T-helper 2 cell treated with Interferon-gamma antibody and Interleukin-4, amounts not matched to agents 100 ng/mL and 5 ng/mL, for 36 hours (primary cell): Measurements from ENCODE around the gene HDAC3. TPM values are rescaled to one million over a fixed set of nuclear protein-coding genes. Genes with fewer than 3 reads are reported as not detected.

Experiments
- intact Hi-C: fragments of 100-400 bp; cut with micrococcal nuclease; formaldehyde crosslinking; loops from one replicate; pipeline ENCODE4 v1.15.1; 2023
- total RNA-seq: library from RNA; stranded (reverse); gene quantifications from 2 replicates; pipeline ENCODE4 v1.2.3, GENCODE V29; 2022

Gene HDAC3
- total RNA-seq = 80.8 and 85.3 TPM in 2 replicates

DNA sequence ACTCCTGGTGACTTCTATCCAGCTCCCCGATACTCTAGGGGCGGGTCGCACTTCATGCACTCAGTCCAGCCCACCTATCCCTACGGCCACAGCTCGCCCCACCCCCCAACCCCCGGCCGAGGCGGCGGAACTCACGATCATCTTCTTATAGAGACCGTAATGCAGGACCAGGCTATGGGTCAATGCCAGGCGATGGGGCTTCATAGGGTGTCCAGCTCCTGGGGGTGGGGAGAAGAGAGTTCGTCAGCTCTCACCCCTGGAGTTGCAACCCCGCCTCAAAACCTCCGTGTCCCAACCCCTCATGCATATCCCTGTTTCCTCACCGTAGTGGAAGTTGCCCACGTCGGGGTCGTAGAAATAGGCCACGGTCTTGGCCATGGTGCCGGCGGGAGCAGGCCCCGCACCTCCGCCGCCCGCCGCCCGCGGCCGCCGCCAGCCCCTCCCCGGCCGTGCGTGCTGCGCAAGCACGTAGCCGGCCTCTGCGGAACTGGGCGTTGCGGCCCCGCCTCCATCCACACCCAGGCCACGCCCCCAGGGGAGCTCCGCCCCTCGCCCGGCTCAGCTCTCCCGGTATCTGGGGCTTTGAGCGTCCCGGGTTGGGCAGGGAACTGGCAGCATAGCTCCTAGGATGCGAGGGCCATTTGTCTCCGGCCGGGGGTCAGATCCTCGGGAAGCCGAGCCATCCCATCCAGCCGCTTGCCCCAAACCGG, at the start of gene HDAC3, which contains the start of gene RELL2:
TSS of gene HDAC3 (minus strand) at position 437 of the 710 bp plus-strand sequence. CDS start at position 378, 59 bp downstream.
TSS of gene RELL2 (plus strand) at position 585 of the 710 bp plus-strand sequence. CDS start 1,229 bp downstream, outside the sequence.
- intact Hi-C loops = loop anchor here (1.0 to 10.0 kb wide), 6 partner anchors 15 to 1462 kb away; partner anchors contain the start of genes CYSTM1 and FCHSD1

DNA sequence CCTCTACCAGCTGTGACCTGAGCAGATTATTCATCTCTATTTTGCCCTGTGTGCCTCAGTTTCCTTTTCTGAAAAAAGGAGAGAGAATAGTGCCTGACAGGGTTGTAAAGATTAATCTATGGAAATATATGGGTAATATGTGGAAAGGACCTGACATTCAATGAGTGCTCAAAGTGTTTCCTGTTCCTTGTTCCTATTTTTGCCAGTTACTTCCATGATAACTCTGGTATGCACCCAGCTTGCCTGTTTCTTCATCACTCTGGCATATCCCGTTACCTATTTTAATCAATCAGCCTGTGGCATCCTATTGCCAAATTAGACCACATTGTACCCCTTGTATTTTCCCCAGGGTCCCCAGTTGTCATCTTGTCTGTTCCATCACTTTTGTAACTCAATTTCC, 48.9 kb upstream of the HDAC3 start:
- intact Hi-C loops = no loop called here

DNA sequence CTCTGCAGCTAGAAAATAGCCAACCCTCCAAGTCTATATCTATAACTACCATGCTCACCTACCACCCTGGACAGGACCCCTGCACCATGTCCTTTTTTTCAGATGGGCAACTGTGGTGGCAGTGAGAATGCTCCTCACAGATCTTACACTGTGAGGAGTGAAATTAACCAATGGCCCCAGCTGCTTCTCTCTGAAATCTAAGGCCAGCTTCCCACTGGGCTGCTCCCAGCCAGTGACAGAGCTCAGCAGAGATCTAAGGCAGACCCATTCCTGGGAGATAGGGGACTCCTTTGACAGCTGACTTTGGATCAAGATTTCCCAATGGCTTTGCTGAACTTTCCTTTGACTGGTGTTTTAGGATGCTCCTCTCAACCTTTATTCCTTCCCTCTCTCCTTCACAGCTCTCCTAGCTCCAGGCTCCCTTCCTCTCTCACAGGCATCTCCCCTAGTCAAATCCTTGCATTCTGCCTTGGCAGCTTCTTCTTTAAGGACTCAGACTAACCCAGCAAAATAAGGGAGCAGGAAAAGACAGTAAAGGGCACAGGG, 47.0 kb upstream of the HDAC3 start:
- intact Hi-C loops = loop anchor here (1.0 kb wide), 1 partner anchor 9 kb away; no protein-coding TSS in a partner anchor

DNA sequence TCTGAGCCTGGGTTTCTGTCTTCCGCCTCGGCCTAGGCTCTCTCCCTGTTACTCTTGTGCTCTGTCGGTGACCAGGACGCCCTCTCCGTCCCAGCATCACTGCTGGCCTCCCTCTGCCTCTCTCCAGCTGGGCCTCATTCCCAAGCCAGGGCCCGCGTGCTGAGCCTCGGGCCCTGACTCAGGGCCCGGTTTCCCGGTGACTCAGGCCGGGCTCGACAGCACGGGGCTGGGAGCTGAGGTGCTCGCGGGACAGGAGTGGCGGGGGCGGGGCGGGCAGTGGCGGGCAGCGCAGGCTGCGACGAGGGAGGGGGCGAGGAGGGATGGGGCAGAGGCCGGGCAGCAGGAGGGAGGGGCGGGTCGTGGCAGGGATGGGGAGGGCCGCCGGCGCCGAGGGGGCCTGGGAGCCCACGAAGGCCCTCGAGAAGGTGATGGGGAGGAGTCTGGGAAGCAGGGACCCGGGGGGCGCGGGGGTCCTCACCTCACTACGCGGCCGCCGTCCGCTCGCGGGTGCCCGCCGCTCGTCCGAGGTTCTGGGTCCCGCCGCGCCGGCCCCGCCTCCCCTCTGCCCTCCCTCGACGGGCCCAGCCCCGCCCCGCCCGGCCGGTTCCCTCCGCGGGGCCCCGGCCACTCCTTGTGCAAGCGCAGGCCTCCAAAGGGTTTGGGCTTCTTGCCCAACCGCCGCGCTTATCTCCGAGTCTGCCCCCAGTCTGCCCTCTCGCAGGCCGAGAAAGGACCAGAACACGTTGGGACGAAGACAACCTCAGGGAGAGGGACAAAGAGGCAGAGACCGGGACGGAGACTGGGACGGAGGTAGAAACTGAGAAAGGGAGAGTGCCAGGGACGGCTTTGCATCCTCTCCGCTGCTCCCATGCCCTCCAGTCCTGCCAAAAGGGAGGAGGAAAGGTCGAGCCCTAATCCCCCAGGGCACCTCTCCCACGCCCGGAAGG, 45.3 kb upstream of the HDAC3 start, which contains the start of gene ARAP3:
TSS of gene ARAP3 (minus strand) at position 536 of the 947 bp plus-strand sequence. CDS start 1,744 bp downstream, outside the sequence.
- intact Hi-C loops = no loop called here

DNA sequence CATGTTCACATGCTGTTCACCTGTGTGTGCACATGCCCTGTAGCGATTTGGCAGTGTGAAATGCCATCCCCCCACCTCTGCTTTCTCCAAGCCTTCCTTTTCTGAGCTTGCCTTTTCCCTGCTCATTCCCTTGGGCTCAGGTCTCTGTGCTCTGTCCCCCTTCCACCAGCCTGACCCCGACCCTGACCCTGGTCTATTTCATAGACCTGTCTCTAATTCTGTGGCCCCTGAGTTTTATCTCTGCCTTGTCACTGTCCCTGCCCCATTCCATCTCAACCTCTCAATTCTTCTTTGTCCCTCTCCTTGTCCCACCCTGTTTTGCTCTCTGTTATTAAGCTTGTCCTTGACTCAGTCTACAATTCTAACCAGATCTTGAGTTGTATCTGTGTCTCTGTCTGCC, 44.6 kb upstream of the HDAC3 start:
- intact Hi-C loops = no loop called here

DNA sequence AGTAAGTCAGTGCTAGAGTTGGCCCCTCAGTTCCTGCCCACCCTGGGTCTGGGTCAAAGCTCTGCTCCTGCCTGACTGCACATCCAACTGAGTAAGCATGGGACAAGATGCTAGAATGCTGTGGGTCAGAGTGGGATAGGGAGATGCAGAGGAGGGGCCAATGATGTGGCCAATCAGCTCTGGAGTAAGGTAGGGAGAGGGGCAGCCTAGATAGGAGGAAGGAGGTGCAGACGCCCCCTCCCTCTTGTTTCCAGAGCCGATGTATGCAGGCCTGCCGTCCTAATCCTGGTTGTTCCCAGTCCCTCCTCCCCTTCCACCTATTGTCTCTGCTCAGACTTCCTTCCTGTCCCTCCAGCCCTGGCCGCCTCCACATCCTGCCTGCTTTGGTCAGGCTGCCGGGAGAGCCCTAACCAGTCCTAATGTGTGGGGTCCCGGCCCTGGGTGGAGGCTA, 44.1 kb upstream of the HDAC3 start:
- intact Hi-C loops = no loop called here

DNA sequence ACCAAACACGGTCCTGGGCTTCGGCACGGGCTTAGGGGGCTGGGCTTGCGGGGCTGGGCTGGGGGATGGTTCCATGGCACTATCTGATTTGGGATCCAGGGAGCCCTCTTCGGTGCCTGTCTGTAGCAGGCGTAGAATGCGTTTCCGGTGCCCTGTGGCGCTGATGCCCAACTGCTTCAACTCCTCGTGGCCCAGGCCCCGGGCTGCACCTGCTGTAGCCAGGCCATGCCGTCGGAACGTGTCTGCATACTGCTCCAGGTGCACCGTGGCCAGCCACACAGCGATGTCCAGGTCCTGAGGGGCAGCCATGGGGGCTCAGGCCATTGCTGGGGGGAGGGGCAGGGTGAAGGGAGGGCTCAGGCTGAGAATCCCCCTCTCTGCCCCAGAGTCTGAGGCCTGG, 43.5 kb upstream of the HDAC3 start:
- intact Hi-C loops = no loop called here

DNA sequence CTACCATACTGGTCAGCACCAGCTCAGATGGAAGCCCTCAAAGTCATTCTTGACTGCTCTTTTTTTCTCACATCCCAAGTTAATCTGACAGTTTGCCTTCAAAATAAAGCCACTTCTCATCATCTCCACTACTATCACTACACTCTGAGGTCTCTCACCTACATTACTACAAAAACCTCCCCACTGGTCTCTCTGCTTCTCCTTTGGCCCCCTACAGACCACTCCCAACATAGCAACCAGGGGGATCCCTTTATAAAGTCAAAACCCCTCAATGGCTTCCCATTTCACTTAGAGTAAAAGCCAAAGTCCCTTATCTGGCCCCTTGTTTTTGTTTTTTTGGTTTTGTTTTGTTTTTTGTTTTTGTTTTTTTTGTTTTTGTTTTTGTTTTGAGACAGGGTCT, 40.8 kb upstream of the HDAC3 start:
- intact Hi-C loops = no loop called here

DNA sequence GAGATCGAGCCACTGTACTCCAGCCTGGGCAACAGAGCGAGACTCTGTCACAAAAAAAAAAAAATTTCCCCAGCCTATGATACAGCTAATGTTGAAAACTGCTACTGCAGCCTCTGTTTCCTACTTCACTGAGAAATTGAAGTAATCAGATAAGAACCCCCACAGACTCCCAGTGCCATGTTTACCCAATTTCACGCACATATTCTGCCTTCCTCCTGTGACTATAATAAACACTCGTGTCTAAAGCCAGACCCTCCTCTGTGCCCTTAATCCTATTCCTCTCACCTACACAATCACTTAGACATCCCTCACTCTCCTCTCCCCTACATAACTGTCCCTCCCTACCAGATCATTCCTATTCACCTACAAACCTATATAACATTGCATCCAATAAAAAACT, 39.0 kb upstream of the HDAC3 start:
- intact Hi-C loops = no loop called here

DNA sequence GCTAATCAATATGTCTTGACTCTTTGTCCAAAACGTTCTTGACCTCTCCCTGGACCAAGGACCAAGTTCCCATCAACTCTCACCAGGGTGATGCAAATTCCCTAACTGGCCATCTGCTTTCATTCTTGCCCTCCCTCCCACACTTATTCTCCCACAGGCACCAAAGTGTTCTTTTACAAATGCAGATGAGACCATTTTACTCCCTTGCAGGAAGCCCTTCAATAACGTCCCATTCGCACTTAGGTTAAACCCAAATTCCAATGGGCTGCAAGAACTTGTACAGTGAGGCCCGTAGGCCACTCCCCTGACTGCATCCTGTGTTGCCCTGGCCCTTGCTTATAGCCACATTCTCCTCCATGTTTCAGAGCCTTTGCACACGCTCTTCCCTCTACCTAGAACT, 38.1 kb upstream of the HDAC3 start:
- intact Hi-C loops = no loop called here

DNA sequence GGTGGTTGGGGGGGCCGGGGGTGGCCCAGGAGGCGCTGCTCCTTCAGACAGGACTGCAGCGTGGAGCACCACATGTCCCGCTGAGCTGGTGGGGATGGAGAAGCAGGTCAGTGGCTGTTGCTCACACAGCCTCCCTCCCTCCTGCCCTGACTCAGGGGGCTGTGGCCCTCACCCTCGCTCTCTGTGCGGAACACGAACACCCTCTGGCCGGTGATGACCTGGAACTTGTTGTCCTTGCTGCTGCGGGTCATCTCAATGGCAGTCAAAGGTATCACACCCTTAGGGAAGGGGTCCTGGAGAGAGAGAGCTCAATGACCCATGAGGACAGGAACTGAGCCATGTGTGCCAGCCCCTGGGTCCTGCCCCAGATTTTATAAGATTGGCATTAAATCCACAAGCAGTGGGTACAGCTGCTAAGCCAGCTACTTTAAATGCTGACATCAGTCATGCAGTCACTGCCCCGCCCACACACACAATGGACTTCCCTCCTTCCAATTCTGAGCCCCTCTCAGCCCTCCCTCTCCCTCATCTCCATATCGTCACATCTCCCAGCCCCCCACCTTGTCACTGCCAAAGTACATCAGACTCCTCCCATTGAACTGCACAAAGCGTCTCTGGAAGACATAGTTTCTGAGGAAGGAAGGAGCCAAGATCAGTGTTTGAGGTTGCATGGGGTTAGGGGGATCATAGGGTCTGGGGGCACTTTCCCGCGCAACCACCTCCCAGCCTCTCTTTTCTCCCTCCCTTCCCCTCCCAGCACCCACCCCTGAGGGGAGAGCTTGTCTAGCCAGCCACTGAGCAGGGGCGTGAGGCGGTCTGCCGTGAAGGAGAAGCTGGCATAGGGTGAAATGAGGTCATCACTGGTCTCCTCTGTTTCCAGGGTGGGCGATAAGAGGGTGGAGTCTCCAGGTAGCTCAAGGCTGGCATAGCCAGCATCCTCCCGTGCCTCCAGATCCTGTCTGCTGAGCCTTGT, 36.5 kb upstream of the HDAC3 start:
- intact Hi-C loops = no loop called here

DNA sequence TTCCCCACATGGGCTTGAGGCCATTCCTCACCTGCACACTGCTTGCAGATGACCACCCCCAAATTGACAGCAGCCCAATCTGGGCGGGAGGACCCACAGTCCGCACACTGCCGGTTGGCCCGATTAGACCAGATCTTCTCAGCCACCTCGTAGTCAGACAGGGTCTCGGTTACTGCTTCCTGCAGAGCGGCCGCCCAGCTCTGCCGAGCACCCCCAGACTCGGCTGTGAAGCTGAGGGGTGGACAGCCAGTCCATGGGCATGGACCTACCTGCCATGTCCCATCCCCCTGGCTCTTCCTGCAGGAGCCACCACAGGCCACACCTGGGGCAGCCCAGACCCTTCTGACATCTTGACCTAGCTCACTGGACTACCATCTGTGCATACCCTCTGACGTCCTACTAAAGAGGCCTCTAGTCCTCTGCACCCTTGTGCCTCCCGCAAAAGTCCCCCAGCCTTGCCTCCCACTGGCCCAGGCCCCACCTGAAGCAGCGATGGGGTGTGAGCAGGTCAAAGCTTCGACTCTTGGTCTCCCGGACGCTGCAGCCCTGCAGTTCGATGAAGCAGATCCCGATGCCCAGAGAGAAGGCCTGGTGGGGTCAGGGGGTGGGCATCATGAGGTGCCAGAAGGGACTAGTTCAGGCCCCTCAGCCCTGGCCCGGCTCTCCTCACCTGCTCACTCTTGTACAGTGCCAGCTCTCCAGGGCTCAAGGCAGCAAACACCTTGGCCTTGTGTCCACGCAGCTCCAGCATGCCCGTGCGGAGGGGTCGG, 35.6 kb upstream of the HDAC3 start:
- intact Hi-C loops = no loop called here

DNA sequence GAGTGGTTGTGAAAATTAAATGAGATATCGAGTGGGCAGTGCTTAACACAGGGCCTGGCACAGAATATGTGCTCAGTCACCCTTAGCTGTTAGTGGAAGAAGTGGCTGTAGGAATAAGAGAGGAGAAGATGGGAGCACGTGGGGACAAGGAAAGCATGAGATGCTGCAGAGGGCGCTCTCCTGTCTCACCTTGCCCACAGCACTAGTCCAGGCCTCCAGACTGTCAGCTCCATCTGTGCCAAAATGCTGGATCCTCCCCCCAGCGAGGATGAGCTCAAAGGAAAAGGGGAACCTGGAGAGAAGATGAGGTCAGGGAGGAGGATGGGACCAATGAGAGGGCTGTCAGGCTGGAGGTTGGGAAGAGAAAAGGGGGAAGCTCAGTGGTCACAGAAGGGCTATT, 32.9 kb upstream of the HDAC3 start:
- intact Hi-C loops = loop anchor here (5.0 to 10.0 kb wide), 2 partner anchors 145 to 1043 kb away; no protein-coding TSS in a partner anchor

DNA sequence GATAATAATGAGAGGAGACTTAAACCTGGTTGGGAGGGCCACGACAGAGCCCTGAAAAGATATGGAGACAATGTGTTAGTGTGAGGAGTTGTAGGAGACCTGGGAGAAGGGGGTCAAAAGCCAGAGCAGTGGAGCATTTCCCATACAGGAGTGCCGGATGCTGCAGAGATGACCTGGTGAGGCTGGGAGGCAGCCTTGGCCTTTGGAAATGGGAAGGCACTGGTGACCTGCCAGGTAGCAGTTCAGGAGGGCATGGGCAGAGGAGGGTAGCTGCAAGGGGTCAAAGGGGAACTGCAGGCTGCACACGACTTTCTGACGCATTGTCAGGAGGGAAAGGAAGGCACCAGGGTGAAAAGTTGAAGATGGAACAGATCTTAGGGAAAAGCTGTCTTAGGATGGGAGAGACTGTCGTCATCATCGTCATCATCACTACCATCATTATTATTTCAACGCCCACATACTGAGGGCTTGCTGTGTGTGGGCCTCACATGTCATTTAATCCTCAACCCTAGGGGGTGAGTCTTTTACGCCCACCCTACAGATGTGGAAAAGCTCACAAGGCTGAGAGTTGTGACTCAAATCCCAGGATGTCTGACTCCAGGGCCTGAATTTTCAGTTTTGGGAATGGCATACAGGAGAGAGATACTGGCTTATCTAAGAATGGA, 32.1 kb upstream of the HDAC3 start:
- intact Hi-C loops = loop anchor here (5.0 to 10.0 kb wide), 2 partner anchors 146 to 1044 kb away; no protein-coding TSS in a partner anchor

DNA sequence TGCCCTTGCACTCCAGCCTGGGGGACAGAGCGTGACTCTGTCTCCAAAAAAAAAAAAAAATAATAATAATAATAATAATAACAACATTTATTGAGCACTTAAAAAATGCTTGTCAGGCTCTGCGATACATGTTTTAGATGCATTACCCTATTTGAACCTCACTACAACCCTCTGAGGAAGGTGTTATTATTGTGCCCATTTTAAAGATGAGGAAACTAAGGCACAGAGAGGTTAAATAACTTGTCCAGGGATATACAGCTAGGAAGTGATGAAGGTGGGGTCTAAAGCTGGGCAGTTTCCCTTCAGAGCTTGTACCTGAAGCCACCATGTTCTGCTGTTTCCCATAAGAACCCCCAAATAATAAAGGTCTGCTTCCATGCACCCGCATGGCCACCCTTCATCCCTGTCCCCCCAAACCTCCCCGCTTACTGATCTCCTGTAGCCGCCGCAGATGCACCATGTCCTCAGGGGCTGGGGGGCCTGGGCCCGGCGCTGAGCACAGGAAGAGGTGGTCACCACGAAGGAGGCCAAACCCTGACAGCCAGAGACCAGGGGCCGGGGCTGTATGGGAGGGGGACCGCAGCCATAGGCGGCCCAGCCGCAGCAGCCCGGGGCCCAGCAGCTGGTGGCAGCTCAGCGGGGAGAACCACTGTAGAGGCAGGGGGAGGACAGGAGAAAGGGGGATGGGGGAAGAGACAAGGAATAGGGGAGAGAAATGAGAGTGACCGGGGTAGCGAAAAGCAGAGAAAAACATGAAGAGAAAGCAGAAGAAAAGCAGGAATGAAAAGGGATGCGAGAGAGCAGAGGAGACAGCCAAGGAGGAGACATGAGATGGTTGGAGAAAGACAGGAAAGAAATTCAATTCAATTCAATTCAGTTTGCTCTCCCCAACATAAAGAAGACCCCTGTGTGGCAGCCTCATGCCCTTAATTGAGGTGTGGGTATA, 29.6 kb upstream of the HDAC3 start:
- intact Hi-C loops = loop anchor here (1.0 to 10.0 kb wide), 6 partner anchors 15 to 1046 kb away; partner anchors contain the start of gene FCHSD1

DNA sequence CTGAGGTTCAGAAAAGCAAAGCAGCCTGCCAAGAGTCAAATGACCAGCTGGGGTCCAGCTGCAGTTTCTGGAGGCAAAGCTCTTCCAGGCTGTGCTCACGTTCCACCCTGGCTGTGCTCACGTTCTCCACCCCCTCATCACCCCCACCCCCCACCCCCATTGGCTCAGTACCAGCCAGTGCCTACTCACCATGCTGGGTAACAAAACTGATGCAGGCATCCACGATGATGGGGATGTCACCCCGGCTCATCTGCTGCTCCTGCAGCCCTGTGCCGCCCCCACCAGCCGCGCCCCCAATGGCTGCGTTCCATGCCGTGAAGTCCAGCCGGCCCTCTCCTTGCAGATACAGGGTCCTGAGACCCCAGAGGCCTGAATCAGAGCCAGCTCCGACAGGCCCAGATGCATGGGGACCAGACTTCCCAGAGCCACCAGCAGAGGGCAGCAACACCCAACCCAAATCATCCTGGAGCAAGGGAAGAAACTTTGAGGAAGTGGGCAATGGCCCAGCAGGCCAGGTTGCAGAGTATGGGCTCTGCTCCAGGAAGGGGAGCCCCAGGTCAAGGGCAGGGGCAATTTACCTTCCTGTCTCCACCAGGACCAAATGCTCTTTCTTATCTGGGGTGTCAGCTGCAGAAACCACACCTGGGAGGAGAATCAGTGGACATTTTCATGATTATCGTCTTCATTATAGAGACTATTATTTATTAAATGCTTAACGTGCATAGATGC, 28.2 kb upstream of the HDAC3 start:
- intact Hi-C loops = loop anchor here (1.0 to 10.0 kb wide), 6 partner anchors 14 to 1047 kb away; partner anchors contain the start of gene FCHSD1

DNA sequence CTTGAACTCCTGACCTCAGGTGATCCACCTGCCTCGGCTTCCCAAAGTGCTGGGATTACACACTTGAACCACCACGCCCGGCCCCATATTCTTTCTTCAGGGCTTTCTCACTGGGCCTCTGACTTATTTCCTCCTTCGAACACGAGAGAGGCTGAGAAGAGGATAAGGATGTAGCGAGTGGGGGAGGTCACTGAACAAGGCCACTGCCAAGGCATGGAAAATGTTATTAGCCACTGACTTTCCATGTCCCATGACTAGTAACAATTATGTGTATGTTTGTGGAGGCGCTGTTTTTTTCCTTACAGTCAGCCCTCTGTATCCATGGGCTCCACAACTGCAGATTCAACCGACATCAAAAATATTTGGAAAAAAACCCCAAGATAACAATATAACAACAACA, 26.9 kb upstream of the HDAC3 start:
- intact Hi-C loops = loop anchor here (10.0 kb wide), 1 partner anchor 151 kb away; no protein-coding TSS in a partner anchor
